Fibroblast of villous mesenchyme (primary cell): ENCODE results near the gene SAMD11. TPM values are rescaled to one million over a fixed set of nuclear protein-coding genes. Genes with fewer than 3 reads are reported as not detected.

Experiments
- DNase-seq: peaks from one replicate; pipeline ENCODE4 v3.0.0-alpha.2; 2010; ENCODE audit warnings: low read depth
- H3K4me3 ChIP-seq: 2 replicates; pipeline ENCODE4 v1.5.1; 2011; ENCODE audit warnings: low read depth, mild to moderate bottlenecking, low read length
- total RNA-seq: library from RNA; depleted of rRNA; stranded (reverse); fragments of >200 nt; gene quantifications from 2 replicates; pipeline ENCODE4 v1.2.3, GENCODE V29; 2012
- TF ChIP-seq, protein P1 (sequence below): IDR thresholded peaks from 2 replicates; pipeline ENCODE4 v1.5.1; 2012; ENCODE audit warnings: low read depth, mild to moderate bottlenecking, low read length; ENCODE audit not compliant: insufficient read depth

Gene SAMD11
- total RNA-seq, 1 donor = 2.2 TPM

DNA sequence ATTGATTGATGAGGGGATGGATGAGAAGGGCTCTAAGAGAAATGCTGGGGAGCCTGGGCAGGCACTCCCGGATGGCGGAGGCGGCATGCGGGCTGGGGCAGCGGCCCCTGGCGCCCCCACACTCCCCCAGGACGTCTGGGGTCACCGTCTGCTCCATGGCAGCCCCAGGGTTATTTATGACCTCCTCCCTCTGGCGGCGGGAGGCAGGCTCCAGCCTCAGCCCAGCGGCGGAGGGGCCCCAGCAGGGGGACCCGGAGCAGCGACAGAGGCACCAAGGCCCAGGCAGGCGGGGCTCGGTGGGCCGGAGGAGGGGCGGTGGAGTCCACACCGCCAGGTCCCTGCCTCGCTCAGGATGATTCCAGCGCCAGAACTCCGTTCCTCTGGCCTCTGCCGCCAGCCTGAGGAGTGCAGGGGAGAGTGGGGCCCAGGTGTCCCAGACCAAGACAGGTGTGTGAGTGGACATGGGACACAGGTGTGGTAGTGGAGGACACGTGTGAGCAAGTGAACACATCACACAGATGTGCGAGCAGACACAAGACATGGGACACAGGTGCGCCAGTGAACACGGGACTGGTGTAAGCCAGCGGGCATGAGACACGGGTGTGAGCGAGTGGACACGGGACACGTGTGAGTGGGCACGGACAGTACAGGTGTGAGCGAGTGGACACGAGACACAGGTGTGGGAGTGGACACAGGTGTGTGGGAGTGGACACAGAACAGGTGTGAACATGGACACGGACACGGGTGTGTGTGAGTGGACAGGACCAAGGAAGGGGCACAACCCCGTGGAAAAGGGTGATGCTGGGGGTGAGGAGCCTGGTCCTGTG is 2.5 kb upstream of the SAMD11 start:
- H3K4me3 ChIP-seq = no peak overlapping the region
- TF ChIP-seq, protein P1, sequence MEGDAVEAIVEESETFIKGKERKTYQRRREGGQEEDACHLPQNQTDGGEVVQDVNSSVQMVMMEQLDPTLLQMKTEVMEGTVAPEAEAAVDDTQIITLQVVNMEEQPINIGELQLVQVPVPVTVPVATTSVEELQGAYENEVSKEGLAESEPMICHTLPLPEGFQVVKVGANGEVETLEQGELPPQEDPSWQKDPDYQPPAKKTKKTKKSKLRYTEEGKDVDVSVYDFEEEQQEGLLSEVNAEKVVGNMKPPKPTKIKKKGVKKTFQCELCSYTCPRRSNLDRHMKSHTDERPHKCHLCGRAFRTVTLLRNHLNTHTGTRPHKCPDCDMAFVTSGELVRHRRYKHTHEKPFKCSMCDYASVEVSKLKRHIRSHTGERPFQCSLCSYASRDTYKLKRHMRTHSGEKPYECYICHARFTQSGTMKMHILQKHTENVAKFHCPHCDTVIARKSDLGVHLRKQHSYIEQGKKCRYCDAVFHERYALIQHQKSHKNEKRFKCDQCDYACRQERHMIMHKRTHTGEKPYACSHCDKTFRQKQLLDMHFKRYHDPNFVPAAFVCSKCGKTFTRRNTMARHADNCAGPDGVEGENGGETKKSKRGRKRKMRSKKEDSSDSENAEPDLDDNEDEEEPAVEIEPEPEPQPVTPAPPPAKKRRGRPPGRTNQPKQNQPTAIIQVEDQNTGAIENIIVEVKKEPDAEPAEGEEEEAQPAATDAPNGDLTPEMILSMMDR = peak; percentile 56
- peak; percentile 78 for DNase-seq

DNA sequence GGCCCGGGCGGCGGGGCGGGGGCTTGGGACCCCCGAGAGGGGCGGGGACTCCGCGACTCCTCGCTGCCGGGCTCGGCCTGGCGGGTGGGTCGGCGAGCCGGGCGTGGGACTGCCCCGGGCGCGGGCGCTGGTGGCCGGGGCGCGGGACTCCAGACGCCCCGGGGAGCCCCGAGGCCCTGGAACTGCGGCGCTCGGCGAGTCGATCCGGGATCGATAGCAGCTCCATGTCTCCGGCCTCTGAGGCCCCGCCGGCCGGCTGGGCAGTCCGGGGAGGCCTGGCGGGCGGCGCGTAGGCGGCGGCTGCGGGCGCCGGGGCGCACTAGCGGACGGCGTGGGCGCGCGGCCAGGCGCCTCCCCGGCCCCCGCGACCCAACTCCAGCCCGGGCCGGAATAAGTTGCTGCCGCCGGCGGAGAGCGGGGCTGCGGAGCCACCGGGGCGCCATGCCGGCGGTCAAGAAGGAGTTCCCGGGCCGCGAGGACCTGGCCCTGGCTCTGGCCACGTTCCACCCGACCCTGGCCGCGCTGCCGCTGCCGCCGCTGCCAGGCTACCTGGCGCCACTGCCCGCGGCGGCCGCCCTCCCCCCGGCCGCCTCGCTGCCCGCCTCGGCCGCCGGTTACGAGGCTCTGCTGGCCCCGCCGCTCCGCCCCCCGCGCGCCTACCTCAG is 400 bp downstream of the SAMD11 start:
- TF ChIP-seq, protein P1 = no peak
- peak overlapping the region; percentile 52 for H3K4me3 ChIP-seq

DNA sequence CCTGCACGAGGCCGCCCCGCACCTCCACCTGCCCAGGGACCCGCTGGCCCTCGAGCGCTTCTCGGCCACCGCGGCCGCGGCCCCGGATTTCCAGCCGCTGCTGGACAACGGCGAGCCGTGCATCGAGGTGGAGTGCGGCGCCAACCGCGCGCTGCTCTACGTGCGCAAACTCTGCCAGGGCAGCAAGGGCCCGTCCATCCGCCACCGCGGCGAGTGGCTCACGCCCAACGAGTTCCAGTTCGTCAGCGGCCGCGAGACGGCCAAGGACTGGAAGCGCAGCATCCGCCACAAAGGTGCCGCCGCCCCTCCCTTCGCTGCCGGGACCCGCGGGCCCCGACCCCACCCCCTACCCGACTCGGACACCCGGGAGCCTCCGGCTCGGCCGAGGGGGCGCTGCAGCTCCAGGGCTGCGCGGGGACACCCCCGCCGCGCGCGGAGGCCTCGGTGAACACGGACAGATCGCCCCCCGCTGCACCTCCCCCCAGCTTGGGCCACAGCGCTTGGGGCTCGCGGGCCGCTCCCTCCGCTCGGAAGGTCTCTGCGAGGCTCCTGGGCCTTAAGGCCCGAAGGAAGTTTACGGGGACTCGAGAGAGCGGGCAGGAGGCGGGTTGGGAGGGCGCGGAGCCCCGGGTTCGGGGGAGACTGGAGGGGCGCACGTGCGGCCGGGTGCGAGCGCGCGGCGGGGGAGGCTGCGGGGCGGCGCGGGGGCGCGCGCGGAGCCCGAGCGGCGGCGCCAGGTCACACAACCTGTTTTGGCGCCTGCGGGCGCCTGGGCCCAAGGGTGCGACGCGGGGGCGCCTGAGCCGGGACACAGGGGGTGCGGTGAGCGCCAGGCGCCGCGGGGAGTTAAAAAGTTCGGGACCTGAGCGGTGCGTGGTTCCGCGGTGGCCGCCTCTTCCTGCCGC is 1.2 kb downstream of the SAMD11 start:
- H3K4me3 ChIP-seq = peak overlapping the region; percentile 52
- TF ChIP-seq, protein P1 = no peak
- DNase-seq = no peak

More for the DNA sequence above, 400 bp downstream of the SAMD11 start:
- DNase-seq = no peak

DNA sequence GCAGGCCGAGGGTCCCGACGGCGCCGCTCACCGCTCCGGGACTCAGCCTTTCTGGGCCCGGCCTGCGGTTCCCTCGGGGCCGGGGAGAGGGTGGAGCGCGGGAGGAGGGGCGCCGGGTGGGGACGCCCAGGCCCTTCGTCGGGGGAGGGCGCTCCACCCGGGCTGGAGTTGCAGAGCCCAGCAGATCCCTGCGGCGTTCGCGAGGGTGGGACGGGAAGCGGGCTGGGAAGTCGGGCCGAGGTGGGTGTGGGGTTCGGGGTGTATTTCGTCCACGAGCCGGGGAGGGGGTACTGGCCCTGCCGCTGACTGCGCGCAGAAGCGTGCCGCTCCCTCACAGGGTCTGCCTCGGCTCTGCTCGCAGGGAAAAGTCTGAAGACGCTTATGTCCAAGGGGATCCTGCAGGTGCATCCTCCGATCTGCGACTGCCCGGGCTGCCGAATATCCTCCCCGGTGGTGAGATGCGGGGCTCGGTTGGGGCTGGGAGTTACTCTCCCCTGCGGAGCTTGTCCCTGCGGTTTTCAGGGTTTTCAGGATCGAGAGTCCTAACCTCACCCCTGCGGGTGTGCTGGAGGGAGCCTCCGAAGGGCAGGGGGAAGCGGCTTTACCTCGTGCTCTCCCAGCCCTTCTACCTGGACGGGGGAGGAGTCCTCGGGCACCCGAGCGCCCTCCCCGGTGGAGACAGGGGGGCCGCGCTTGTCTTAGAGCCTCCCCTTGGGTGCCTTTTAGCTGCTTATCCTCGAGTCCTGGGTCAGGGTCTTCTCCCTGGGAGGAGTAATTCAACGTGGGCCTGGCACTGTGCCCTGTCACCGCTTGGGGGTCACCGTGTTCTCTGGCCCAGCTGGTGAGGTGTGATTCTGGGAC is 2.1 kb downstream of the SAMD11 start:
- peak; percentile 45 for DNase-seq
- peak overlapping the region; percentile 29 for H3K4me3 ChIP-seq
- TF ChIP-seq, protein P1 = peak; percentile 13

DNA sequence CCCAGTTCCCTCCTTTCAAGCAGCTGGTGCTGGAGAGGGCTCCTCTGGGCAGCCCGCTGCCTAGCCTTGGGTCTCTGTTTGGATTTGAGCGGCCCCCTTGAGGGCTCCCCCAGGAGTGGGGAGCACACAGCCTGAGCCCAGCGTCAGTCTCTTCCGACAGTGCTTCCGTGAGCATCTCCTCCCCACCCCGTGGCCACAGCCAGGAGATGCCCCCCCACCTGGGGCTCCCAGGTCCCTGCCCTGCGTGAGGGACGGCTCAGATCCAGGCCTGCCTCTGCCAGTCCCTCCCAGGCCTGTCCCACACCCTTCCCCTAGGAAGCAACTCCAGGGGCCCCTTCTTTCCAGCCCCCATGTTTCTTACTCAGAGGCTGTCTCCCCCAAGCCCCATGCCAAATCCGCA is 3.5 kb downstream of the SAMD11 start:
- TF ChIP-seq, protein P1 = no peak
- DNase-seq = no peak
- no peak overlapping the region for H3K4me3 ChIP-seq

DNA sequence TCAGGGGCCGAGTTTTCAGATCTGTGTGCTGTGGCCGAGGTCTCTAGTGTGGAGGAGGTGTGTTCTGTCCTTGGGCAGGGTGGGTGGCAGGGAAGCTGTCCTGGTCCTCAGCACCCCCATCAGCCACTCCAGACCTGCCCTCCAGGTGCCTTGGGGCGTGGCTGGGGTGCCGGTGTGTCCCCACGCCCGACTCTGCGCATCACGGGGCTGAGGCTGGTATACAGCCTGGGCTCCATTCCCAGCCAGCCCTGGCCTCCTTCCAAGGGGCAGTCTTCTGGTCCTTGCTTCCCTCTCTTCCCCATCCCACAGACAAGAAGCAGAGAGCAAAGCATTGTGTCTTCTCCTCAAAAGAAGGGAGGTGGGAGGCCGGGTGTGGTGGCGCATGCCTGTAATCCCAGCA is 4.0 kb downstream of the SAMD11 start:
- H3K4me3 ChIP-seq = no peak overlapping the region
- no peak for DNase-seq
- TF ChIP-seq, protein P1 = no peak
